ENCODE data around the gene NKIRAS1.
"Not testable (repeated sequence)": the region's sequence is repeated elsewhere in the genome, so short reads cannot be mapped to it uniquely, and the experiment has no call there.

Gene NKIRAS1

DNA sequence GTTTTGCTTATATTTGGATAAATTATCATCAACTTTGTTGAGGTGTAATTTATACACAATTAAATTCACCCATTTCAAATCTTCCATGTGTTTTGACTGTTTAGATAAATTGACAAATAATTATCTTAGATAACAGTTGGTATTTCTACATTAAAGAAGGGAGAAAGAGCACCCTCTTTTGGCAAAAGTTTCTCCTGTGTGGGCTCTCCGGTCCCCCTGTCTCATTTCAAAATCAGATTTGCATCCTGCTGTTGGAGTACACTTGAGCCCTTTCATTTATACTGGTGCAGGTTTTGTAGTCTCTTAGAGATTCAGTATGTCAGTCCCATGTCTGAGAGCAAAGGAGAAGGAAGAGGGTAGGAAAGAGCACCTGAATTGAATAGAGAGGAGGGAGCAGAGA lies 49.4 kb downstream of the NKIRAS1 start:
- no peak for DNase-seq

DNA sequence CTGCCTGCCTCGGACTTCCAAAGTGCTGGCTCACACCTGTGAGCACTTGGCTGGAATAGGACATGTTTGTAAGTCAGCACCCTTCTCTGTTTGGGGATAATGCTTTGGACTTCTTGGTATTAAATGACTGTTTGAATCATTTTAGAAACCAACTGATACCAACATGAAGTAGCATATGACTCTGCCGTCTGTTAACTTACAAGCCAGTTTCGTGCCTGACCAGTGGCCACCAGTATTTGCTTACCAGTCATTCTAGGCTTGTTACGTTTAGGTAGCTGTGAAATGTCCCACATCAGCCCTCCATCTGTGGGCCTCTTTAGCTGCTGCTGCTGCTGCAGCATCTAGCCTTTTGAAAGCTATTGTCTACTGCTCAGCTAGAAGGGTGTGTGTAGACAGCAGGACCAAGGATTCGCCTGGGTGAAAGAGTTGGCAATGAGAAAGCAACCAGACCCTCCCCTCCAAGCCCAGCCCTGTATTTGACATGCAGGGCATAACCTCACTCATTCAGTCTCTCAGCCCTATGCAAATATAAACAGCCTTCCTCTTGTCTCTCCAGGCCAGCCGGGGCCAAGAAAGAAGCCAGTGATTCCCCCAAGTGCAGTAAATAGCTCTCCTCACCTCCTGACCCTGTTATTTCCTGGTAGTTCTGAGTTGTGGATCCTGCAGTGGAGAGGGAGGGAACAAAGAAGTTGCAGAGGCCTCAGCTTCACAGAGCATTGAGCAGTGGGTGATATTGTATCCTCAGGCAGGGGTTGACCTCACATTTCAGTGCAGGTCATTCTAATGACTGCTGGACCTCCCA lies 51.0 kb downstream of the NKIRAS1 start:
- DNase-seq, result no peak

DNA sequence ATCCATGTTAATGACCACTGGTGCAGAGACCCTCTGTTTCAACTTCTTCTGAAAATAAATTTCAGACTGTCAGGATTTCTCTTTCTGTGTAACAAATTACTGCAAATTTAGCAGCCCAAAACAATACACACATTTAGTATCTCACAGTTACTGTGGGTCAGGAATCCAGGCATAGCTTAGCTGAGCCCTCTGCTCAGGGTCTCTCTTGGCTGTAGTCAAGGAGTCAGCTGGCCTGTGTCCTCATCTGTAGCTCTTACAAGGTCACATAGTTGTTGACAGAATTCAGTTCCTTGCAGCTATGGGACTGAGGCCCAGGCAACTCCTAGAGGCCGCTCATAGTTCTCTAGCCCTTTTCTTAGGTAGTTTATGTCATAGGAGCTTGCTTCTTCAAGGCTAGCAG lies 51.9 kb downstream of the NKIRAS1 start:
- no peak for DNase-seq

DNA sequence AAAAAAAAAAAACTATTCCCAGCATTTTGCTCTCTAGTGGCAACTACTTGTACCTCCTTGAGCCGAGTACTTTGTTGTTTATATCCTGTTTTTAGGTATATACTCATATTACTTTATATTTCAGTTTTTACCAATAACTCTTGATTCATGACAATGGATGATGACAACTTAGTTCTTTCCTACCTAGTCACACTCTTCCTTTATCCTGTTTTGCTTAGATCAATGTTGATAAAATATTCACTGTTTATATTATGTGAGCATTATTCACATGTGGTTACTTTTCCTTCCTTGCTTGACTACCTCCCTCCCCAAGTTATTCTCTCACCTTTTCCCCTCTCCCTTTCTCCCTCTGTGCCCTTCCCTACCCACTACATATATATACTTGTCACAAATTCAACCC lies 53.7 kb downstream of the NKIRAS1 start:
- DNase-seq, result no peak

DNA sequence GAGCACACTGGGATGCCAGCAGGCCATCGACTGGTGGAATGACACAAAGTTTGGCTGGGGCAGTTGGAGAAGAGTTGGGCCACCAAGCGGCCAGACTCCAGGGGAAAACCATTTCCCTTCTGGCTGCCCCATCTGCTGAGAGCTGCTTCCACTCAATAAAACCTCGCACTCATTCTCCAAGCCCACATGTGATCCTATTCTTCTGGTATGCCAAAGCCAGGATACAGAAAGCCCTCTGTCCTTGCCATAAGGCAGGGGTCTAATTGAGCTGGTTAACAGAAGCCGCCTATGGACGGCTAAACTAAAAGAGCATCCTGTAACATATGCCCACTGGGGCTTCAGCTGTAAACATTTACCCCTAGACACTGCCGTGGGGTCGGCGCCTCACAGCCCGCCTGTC lies 55.1 kb downstream of the NKIRAS1 start:
- DNase-seq, result no peak

DNA sequence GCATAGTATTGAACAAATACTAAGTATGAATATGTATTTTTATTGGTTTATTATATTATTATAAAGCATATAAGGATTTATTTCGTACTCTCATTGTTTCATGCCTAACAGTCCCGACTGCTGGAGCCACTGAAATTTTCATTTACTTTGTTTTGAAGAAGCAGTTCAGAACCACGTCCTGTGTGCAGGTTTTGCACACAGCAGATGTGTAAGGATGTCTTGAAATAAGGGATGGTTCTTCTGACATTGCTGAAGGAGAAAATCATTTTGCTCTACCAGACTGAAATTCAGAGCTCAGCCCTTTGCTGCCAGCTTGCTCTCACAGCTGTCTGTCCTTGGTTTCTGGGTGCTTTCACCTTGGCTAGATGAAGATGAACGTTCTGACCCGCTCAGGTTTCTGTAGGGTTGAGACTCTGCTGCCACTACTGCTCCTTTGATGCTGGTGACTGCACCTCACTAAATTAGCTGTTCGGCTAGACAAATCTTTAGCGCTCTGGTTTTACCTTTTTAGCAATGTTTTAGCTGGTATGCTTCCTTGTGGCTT lies 56.9 kb downstream of the NKIRAS1 start:
- no peak for DNase-seq

DNA sequence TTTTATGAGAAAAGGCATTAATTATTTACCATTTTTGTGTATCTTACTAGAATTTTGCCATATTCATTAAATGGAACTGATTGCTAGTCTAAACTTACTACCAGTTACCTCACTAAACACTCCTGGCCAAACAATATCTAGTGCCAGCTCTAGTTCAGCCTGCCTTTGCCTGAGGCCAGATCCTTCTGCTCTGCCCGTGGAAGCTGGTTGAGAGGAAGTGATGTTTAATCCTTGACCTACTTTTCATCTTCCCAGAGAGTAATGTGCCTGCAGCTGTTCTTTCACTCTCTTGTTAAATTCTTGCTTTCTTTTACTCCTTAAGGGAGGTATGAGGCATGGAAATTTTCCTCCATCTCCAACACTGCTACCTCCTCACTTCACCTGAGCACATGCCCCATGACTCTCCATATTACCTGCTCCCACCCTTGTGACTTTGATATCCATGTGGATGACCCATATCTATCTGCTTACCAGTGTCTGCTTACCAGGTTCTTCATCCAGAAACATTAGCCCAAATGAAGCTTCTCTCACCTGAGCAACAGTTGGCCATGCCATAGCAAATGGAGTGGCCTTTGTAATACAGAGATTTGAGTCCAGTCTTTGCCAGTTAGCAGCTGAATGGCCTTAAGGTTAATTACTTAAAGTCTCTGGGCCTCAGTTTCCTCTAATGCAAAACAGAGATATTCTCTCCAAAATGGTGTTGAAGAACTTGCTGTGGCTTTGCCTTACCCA lies 57.6 kb downstream of the NKIRAS1 start:
- no peak for DNase-seq

DNA sequence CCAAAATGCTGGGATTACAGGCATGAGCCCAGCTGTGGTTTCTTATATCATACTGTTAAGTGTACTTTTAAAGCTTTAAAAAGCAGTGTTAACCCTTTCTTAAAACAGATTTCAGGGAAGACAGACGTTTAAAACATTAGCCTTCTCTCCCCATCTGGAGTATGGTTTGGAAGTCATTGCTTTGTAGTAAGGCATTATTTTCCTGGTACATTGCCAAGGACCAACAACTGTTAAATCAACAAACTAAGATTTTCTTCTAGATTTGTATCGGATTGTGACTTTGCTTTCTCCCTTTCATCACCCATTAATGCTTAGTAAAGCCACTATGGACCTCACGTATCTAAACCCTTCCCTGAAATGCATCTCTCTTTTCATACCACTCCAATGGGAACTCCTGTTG lies 60.5 kb downstream of the NKIRAS1 start:
- DNase-seq, result no peak

DNA sequence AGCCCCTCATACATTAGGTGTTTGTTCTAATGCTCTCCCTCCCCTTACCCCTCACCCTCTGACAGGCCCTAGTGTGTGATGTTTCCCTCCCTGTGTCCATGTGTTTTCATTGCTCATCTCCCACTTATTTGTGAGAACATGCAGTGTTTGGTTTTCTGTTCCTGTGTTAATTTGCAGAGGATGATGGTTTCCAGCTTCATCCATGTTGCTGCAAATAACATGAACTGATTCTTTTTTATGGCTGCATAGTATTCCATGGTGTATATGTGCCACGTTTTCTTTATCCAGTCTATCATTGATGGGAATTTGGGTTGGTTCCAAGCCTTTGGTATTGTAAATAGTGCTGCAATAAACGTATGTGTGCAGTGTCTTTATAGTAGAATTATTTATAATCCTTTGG lies 67.3 kb downstream of the NKIRAS1 start:
- DNase-seq, result not testable (repeated sequence)

DNA sequence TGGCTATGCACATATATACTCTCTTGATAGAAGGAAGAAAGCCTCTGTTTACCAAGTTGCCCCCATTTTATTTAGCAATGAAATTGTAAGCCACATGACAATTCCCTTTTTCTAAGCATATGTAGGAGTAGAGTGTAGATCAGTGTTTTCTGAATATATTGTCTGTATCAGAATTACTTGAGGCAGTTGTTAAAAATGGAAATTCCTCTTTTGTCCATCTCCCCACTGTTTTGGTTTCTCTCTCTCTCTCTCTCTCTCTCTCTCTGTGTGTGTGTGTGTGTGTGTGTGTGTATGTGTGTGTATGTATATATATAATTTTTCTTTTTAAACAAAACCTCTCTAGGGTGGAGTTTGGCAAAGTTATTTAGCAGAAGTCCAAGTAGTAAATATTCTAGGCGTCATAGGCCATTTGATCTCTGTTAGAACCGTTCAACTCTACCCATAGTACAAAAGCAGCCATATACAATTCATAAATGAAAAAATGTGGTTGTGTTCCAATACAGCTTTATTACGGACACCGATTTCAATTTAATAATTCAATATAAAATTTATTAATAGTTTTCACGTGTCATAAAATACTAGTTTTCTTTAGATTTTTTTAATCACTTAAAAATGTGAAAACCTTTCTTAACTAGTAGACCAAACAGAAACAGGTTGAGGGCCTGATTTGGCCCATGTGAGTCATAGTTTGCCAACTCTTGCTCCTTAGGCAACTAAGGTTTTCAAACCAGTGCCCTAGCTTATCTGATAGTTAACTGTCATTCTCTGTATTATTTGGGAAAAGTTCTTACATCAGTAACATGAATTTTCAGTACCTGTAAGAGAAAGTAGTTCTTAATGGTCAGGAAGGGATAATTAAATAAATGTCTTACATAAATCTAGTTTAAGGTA lies 71.2 kb downstream of the NKIRAS1 start:
- DNase-seq, result no peak

DNA sequence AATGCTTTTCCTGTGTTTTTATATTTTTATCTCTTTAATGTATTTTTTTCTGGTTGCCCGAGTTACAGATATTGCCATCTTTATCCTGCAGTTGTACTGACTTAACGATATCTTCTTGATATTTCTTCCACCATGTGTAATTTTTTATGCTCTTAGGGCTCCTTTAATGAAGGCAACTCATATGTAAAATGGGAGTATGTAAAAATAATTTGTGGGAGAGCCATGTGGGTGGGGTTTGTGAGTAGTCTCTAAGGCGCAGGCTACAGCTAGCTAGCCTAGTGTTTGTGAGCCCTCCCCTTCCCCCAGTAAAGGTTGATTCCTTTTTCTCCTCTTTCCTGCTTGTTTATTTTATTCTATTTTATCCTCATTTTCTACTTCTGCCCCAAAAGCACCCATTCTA lies 72.9 kb downstream of the NKIRAS1 start:
- no peak for DNase-seq
